GM19397 (cell line): ENCODE results near the gene NFX1.
"Not testable (repeated sequence)": the region's sequence is repeated elsewhere in the genome, so short reads cannot be mapped to it uniquely, and the experiment has no call there.

ENCODE experiments used
- ATAC-seq: cut with Tn5 transposase; IDR thresholded peaks from one replicate; pipeline ENCODE4 v1.9.1; 2021; ENCODE audit warnings: mild to moderate bottlenecking, moderate library complexity; ENCODE audit not compliant: unreplicated experiment

NFX1 gene

DNA sequence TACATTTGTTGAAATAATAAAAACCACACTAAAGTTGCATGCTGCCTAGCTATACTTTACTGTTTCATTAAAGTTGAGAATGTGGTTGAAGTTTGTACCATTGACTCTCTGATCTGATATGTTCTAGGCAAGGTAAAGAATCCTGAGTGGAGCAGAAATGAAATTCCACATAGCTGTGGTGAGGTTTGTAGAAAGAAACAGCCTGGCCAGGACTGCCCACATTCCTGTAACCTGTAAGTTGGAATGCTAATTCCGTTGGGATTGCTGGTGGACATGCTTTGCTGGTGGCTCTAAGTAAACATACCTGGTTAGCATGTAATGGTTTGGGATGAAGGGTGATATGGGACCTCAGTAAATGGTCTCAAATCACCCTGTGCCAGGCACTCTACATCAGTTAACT, 16.8 kb downstream of the NFX1 start:
- no peak for ATAC-seq

DNA sequence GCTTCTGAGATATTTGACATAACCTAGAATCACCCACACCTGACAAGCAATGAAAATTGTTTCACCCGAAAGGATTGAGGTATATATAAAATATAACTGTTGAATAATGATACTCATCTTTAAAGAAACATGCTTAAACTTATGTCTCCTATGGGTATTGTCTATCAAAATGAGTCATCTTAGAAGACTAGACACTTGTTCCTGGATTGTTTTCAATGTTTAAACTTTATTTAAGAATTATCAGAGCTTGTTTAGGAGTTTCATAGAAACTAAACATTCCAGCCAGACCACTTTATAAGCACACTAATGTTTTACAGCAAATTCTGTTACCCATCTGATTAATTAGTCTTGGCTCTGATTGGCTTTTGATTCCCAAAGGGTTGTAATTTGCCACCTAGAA, 19.6 kb downstream of the NFX1 start:
- ATAC-seq = no peak

- ATAC-seq = no peak
These were observed 20.4 kb downstream of the NFX1 start for GRCh38 chr9:33310748-33311147.

- ATAC-seq = no peak
These were observed 21.6 kb downstream of the NFX1 start for GRCh38 chr9:33311953-33312352.

- no peak for ATAC-seq
These were observed 25.1 kb downstream of the NFX1 start for GRCh38 chr9:33315371-33315770.

- not testable (repeated sequence) for ATAC-seq
These were observed 26.8 kb downstream of the NFX1 start for GRCh38 chr9:33317136-33317535.

DNA sequence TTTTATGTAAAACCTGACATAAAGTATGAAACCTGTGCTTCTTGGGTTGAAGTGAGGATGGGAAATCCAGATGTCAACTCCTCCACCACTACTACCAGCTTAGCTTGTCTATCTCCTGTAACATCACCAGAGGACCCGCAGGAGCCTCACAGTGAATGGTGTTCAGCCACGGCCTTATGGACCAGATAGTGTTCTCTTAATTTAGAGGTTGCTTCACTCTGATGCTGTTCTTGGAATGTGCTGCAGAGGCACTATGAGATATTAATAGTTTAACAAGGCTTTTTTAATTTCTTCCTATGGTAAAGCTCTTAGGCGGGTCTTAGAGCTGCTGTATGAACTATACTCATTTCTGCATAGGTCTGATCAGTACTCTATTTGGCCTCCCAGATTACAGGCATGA, 27.9 kb downstream of the NFX1 start:
- no peak for ATAC-seq

GRCh38 chr9:33318781-33319180, 28.5 kb downstream of the NFX1 start:
- ATAC-seq = no peak

DNA sequence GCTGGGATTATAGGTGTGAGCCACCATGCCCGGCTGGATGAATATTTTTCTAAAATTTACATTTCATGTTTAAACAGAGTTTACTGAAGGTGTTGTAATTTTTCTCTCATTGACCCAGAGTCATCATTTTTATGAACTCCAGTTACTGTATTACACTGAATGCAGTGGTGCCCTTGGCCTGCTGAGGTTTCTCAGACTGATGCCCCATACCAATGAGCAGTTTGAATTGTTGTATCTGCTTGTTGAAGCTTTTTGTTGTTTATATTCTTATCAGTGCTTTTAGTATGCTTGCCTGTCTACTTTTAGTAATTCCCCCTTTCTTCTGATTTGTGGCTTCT, 29.9 kb downstream of the NFX1 start:
- no peak for ATAC-seq

GRCh38 chr9:33320568-33321261, 30.4 kb downstream of the NFX1 start:
- no peak for ATAC-seq

DNA sequence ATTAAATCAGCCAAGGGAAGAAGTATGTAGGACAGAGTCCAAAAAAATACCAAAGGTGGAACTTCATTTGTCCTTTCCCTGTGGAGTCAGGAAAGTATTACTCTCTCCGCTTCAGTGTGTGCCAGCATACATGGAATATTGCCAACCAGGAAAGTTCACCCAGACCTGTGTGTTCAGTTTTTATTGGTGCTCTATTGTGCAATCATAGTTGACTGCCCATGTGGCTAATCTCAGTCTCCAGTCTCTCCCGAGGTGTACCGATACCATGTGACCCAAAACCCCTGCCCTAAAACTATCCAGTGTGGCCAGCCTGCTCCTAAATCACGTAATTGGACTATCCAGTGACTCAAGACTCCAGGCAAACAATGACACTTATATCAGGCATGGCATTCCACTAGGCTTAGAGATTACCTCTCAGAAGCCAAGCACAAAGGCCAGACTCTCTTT, 38.8 kb downstream of the NFX1 start:
- ATAC-seq = no peak

- no peak for ATAC-seq
These were observed 39.7 kb downstream of the NFX1 start for GRCh38 chr9:33329979-33330378.

DNA sequence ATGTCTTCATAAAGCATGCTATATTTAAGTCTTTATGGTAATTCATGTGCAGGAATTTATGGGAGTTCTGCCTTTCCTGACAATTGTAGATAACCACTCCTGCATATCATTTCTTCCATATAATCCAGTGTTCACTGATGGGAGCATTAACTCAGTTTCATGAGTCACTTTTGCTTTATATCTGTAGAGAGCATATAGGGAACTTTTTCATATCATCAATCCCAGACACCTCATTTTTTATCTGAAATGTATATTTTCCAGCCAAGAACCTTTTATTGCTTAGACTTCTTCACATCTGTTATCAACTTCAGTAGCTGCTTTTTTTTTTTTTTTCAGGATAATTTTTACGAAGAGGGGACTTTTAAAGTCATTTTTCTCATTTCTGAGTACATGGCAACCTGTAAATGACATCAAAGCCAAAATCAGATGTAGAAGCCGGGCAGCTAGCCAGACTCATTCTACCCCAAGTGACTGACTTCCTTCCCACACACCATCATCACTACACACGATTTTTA, 41.1 kb downstream of the NFX1 start:
- no peak for ATAC-seq

DNA sequence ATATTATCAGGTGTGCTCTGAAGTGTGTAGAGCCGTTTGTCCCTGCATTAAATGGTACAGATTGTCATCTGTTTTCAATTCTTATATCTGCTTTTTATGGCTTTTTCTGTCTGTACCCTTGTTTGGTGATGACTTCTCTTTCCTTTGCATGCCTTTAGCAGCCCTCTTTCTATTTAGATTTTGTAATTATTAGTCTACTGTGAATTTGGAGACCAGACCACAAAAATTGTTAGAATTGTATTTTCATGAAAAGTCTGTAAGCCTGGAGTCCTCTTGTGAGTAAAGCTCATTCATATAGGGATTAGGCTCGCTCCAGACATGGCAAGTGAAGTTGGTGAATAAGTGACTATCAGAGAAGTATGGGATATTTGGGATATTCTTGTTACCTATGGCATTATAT, 41.7 kb downstream of the NFX1 start:
- no peak for ATAC-seq

- ATAC-seq = not testable (repeated sequence)
These were observed 42.6 kb downstream of the NFX1 start for GRCh38 chr9:33332956-33333355.

- no peak for ATAC-seq
These were observed 49.9 kb downstream of the NFX1 start for GRCh38 chr9:33340186-33340585.

- ATAC-seq = no peak
These were observed 50.9 kb downstream of the NFX1 start for GRCh38 chr9:33341182-33341581.

DNA sequence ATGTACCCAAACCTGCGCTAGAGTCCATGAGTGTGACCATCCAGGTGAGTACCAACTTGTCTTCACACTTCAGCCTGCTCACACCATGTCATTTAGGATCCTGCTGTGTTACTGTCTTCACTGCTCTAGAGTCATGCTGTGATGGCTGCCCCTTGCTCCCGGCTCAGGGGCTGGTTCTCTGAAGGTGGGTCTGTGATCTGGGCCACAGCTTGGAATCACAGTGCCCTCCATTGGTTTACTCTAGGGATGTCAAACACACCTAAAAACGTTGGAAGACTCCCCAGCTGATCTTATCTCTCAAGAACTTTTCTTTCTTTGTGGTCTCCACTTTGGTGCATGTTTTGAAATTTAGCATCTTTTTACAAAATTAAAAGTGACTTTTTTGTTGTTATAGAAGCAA, 53.8 kb downstream of the NFX1 start:
- ATAC-seq = no peak

DNA sequence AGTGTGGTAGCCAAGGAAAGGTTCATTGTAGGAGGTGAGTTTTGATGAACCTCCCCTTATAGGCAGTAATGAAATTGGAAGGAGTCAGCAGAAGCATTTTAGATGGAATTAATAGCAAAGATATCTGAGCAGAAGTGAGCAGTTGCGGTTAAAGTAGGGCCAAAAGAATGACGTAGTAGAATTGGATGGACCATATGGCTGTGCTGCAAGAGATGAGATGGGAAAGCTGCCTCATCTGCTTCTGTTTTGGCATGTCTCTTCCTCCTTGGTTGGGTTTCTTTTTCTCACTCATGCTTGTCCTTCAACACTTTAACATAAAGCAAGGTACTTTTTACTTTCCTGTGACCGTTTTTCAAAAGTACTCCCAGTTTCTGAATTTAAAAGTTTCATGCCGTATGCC, 56.2 kb downstream of the NFX1 start:
- no peak for ATAC-seq

DNA sequence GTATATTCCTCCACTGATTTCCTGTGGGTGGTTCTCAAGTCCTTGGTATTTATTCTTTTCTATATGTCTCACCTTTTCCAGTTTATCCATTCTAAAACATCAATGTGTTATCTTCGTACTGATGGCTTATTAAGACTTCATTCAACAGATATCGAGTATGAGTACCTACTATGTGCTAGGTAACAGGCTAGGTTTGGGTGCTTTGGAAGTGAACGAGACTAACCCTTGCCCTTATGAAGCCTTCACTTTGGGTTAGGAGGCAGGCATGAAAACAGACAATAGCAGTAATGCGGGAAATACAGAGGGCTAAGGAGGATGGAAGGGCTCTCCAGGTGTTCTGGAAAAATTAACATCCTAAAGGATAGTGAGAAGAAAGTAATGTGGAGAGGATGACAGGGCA, 58.7 kb downstream of the NFX1 start:
- no peak for ATAC-seq

- ATAC-seq = no peak
These were observed 59.4 kb downstream of the NFX1 start for GRCh38 chr9:33349743-33350142.

DNA sequence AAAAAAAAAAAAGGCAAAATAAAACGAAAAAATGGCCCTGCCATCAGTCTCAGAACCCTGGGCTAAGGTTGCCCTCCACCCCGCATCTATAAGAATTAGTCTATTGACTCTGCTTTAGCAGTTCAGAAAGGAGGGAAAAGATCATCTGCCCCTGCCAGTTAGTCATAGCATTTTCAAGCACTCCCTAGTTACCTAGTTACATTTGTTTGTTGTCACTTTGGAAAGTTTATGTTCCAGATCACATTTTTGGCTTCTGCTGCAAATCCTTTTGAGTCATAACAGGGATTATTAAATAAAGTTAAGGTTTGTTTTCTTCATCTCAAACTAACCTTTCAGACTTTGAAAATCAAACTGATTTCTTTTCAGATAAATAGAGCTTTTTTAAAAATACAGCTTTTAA, 60.0 kb downstream of the NFX1 start:
- ATAC-seq = no peak

- no peak for ATAC-seq
These were observed 61.2 kb downstream of the NFX1 start for GRCh38 chr9:33351547-33351946.
